Measurements from ENCODE around the gene ERN1.
"Not testable (repeated sequence)": the region's sequence is repeated elsewhere in the genome, so short reads cannot be mapped to it uniquely, and the experiment has no call there.

ERN1 gene

DNA sequence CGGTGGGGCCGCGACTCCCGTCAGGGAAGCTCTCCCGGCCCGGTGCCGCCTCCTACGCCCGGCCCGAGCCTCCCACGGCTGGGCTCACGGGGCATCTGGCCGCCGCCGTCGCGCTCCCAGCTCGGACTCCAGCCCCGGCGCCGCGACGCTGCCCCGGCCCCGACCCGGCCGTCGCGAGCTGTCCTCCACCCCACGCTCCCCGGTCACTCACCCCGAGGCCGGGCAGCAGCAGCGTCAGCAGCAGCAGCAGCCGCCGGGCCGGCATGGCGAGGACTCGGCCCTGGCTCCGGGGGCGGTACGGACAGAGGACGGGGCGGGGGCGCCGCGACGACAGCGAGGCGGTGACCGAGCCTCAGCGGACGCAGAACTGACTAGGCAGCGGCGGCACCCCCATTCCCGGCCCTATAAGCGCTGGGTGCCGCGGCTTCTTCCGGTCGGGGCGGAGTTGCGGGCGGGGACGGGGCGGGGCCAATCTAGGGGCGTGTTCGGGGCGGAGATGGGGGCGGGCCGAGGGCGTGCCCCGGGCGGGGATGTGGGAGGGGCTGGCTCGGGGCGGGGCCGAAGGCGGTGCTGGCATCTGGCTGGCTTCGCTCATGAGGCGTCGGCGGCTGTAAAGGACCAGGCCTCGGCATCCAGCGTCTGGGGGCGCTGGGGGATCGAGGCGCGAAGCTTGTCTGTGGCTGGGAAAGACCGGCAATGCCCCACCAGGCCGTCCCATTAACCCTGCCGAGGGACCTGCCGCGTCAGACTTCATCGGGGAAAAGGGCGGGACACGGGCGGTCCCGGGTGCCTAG lies at the start of gene ERN1:
TSS of gene ERN1 (minus strand) at position 380 of the 794 bp plus-strand sequence. CDS start at position 265, 115 bp downstream.
- H3K4me3 ChIP-seq (ENCODE audit: control insufficient read depth, low read depth, low read length), result peak within 1 kb of the TSS; percentile 59
- DNase-seq (ENCODE audit: low read depth), result peak; percentile 71
- TF ChIP-seq, protein P1, sequence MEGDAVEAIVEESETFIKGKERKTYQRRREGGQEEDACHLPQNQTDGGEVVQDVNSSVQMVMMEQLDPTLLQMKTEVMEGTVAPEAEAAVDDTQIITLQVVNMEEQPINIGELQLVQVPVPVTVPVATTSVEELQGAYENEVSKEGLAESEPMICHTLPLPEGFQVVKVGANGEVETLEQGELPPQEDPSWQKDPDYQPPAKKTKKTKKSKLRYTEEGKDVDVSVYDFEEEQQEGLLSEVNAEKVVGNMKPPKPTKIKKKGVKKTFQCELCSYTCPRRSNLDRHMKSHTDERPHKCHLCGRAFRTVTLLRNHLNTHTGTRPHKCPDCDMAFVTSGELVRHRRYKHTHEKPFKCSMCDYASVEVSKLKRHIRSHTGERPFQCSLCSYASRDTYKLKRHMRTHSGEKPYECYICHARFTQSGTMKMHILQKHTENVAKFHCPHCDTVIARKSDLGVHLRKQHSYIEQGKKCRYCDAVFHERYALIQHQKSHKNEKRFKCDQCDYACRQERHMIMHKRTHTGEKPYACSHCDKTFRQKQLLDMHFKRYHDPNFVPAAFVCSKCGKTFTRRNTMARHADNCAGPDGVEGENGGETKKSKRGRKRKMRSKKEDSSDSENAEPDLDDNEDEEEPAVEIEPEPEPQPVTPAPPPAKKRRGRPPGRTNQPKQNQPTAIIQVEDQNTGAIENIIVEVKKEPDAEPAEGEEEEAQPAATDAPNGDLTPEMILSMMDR (IDR thresholded peaks at IDR 0.05; ENCODE audit: control insufficient read depth, insufficient read depth, low read depth, low read length, missing control alignments), result no peak

DNA sequence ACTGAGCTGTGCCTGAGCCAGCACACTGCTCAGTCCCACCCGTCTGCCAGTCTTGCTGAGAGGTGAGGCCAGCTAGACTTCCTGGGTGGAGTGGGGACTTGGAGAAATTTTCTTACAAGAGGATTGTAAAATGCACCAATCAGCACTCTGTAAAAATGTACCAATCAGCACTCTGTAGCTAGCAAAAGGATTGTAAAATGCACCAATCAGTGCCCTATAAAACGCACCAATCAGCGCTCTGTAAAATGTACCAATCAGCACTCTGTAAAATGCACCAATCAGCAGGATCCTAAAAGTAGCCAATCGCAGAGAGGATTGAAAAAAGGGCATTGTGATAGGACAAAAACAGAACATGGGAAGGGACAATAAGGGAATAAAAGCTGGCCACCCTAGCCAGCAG lies 49.1 kb upstream of the ERN1 start:
- not testable (repeated sequence) for DNase-seq (ENCODE audit: low read depth); H3K4me3 ChIP-seq (ENCODE audit: control insufficient read depth, low read depth, low read length)

DNA sequence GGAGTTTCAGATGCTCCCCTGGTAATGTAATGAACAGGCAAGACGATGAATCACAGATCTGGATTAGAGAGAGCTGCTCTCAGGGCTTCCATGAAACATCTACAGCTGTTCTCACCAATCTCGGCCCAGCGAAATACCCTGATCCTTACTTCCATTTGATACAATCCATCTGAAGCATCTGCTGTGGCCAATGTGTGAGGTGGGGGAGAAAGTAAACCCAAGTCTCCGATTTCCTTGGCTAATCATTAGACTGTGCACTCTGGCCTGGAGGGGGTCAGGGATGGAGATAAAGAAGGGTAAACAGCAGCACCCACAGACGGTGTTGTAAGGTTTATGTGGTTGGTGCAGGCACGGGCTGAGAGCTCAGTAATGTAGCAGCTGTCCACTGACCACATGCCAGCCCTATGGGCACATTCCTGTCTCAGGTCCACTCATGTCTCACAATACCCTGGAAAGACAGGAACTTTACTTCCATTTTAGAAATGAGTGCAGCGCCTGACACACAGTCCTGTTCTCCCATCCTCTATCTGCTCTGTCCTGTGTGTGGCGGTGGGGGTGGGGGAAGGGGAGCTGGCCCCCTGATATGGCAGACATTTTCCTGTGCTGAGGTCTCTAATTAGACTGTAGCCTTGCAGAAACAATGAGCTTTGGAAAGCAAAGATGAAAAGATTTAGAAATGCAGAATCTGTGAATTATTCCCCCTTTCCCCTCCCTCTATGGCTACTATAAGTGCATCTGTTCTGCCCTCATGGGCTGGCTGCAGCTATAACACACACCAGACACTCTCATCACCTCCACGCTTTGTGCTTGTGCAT lies 48.3 kb upstream of the ERN1 start:
- no peak overlapping the region for H3K4me3 ChIP-seq (ENCODE audit: control insufficient read depth, low read depth, low read length)
- TF ChIP-seq, protein P1 (IDR thresholded peaks at IDR 0.05; ENCODE audit: control insufficient read depth, insufficient read depth, low read depth, low read length, missing control alignments), result no peak
- no peak for DNase-seq (ENCODE audit: low read depth)

DNA sequence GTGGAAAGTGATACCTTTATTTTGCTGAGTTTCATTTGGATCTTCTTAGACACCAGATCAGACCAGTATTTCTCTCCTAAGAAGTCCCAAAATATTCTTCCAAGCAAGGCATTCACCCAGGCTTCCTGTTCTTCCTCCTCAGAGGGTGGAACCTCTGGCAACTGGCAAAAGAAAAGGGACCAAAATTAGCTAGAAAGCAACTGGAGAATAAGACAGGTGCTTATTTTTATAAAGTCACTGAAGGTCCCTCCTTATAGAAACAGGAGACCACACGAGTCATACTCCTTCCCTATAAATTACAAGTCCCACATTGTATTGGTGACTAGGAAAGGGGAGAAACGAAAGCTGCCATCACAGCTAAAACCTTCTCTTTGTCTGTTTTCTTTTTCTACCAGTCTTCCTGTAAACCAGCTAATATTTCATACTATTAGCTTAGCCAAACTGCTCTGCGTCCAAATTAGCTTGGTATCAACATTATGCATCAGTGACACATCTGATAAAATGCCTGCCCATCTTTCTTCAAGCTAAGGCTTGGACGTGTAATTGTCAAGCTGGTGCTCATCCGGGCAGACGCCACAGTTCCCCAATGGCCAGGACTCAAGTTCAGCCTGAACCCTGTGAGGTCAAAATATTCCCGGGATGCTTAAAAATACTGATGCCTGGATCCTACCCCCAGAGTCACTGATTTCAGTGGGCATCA lies 47.5 kb upstream of the ERN1 start:
- TF ChIP-seq, protein P1 (IDR thresholded peaks at IDR 0.05; ENCODE audit: control insufficient read depth, insufficient read depth, low read depth, low read length, missing control alignments), result no peak
- no peak overlapping the region for H3K4me3 ChIP-seq (ENCODE audit: control insufficient read depth, low read depth, low read length)

DNA sequence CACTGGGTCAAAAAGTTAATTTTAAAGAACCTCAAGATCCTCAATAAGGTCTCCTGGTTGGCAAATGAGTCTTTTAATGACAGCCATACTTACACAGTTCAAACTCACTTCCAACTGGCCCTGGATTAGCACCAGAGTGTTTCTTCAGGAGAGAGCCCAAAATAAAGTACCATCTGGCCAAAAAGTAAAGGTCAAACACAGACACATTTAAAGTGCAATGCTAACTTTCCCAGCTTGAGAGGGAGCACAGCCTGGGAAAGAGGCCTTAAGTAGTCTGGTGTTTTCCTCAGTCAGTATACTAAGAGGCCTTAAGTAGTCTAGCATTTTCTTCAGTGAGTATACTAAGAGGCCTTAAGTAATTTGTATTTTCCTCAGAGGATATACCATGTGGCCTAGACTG lies 46.6 kb upstream of the ERN1 start:
- TF ChIP-seq, protein P1 (IDR thresholded peaks at IDR 0.05; ENCODE audit: control insufficient read depth, insufficient read depth, low read depth, low read length, missing control alignments), result no peak
- DNase-seq (ENCODE audit: low read depth), result no peak
- H3K4me3 ChIP-seq (ENCODE audit: control insufficient read depth, low read depth, low read length), result no peak overlapping the region

More for the DNA sequence above, 47.5 kb upstream of the ERN1 start:
- no peak for DNase-seq (ENCODE audit: low read depth)

DNA sequence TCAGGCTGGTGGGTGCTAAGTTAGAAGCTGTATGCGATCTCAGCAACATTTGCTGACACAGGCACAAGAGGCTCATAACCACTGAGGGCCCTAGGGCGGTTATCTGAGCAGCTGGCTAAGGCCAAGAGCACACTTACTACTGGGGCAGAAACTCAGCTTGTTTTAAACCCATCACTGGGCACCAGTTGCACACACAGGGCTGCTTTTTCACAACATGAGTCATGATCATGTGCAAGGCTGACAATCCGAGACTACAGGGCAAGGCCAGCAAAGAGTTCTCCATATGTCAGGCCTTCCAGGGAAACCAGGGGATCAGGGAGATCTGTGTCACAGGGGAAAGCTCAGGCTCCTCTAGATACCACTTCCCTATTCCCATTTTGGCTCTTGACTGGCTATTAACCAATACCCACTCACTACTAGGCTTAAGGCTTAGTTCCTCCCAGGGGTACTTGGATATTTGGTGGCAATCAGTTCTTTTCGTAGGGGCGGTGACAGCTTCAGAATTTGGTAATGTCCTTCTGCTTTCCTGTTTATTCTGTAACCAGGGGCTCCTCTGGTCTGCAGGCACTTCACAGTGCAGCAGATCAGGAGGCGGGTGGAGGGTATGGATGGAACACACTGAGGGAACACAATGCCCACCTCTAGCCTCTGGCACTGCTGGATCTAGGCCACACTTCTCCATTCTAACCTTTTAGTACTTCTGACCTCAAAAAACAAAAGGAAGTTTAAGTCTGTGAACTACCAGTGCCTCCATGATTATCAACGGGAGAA lies 44.9 kb upstream of the ERN1 start:
- H3K4me3 ChIP-seq (ENCODE audit: control insufficient read depth, low read depth, low read length), result no peak overlapping the region
- no peak for DNase-seq (ENCODE audit: low read depth)
- TF ChIP-seq, protein P1 (IDR thresholded peaks at IDR 0.05; ENCODE audit: control insufficient read depth, insufficient read depth, low read depth, low read length, missing control alignments), result no peak
